Right renal pelvis (tissue), 4 donors: ENCODE results near the gene PTBP3. TPM values are rescaled to one million over a fixed set of nuclear protein-coding genes. Genes with fewer than 3 reads are reported as not detected.
A peak's percentile ranks its signal among the peaks of the same experiment; 100 is the strongest.
"Not testable (repeated sequence)": the region's sequence is repeated elsewhere in the genome, so short reads cannot be mapped to it uniquely, and the experiment has no call there.

Source experiments
- DNase-seq, 4 donors: peaks; one replicate each; pipeline ENCODE4 v3.0.0-alpha.2; 2013; ENCODE audit warnings: low read depth in 4 of 4, low spot score in 3 of 4, missing footprints in 1 of 4
- polyA plus RNA-seq, 4 donors: library from polyadenylated mRNA; unstranded; fragments of 120-200 nt; gene quantifications; one replicate each; pipeline ENCODE4 v1.2.1, GENCODE V29; 2013; ENCODE audit not compliant: insufficient read length in 4 of 4

Gene PTBP3
- 100 to 1,000 TPM in 3 of 4 donors, 10 to 100 TPM in 1; 86.5 to 119 (median 102) TPM for polyA plus RNA-seq

GRCh38 chr9:112332977-112333638, at the start of gene PTBP3:
Gene PTBP3, minus strand, starts transcription at chr9:112333619. Its CDS starts 35,754 bp downstream, at chr9:112297865.
- peak in 2 of 4 donors; percentile 53 to 60 for DNase-seq

- DNase-seq: no peak
Measured at GRCh38 chr9:112382501-112383364, 49.3 kb upstream of the PTBP3 start.

- no peak for DNase-seq
Measured at GRCh38 chr9:112382066-112382465, 48.6 kb upstream of the PTBP3 start.

GRCh38 chr9:112380825-112381221, 47.4 kb upstream of the PTBP3 start:
- no peak for DNase-seq

- DNase-seq: no peak
Measured at GRCh38 chr9:112380102-112380824, 46.8 kb upstream of the PTBP3 start, which contains the start of gene HSDL2. Gene HSDL2, plus strand, starts transcription at chr9:112380108. Its CDS starts 56 bp downstream, at chr9:112380164.

GRCh38 chr9:112379177-112380101, 46.0 kb upstream of the PTBP3 start:
- peak; percentile 95 to 98 (median 98) for DNase-seq

GRCh38 chr9:112378328-112379176, 45.1 kb upstream of the PTBP3 start:
- DNase-seq: no peak

GRCh38 chr9:112377684-112378327, 44.4 kb upstream of the PTBP3 start:
- no peak for DNase-seq

- no peak for DNase-seq
Measured at GRCh38 chr9:112377087-112377486, 43.7 kb upstream of the PTBP3 start.

- no peak for DNase-seq
Measured at GRCh38 chr9:112375361-112375760, 41.9 kb upstream of the PTBP3 start.

- DNase-seq: not testable (repeated sequence)
Measured at GRCh38 chr9:112374232-112374631, 40.8 kb upstream of the PTBP3 start.

- DNase-seq: not testable (repeated sequence)
Measured at GRCh38 chr9:112373666-112374065, 40.2 kb upstream of the PTBP3 start.

- DNase-seq: no peak
Measured at GRCh38 chr9:112371060-112371459, 37.6 kb upstream of the PTBP3 start.

GRCh38 chr9:112369817-112370216, 36.4 kb upstream of the PTBP3 start:
- DNase-seq: no peak

- no peak for DNase-seq
Measured at GRCh38 chr9:112367465-112367864, 34.0 kb upstream of the PTBP3 start.

GRCh38 chr9:112366591-112366990, 33.2 kb upstream of the PTBP3 start:
- DNase-seq: no peak

- not testable (repeated sequence) for DNase-seq
Measured at GRCh38 chr9:112365257-112365656, 31.8 kb upstream of the PTBP3 start.

- no peak for DNase-seq
Measured at GRCh38 chr9:112364761-112365160, 31.3 kb upstream of the PTBP3 start.
